A549 (cell line): Measurements from ENCODE around the gene SPG11. TPM values are rescaled to one million over a fixed set of nuclear protein-coding genes. Genes with fewer than 3 reads are reported as not detected.

Experiments
- ATAC-seq, 2 experiments: fragments of 200-7000 bp in 1 of 2; fragments of >200 bp in 1 of 2; cut with Nextera tagmentation in 1 of 2; cut with Tn5 transposase in 1 of 2; 3 replicates each; pipeline versions ENCODE4 v1.8.0 to v1.9.1; 2018 to 2020; ENCODE audit warnings: mild to moderate bottlenecking in 1 of 2, moderate library complexity in 1 of 2
- CTCF ChIA-PET: fragments of 300-600 bp; sonication (Branson Sonifier 250); formaldehyde crosslinking; extraction: SDS; loops from one replicate; lab custom pipeline; 2021; ENCODE audit warnings: antibody characterized with exemption, inconsistent platforms; lab: Yijun Ruan, JAX
- POLR2A ChIA-PET: fragments of 350-600 bp; formaldehyde crosslinking; extraction: SDS; loops from one replicate; lab custom pipeline; 2021; ENCODE audit warnings: antibody characterized with exemption, inconsistent platforms; lab: Yijun Ruan, JAX
- DNase-seq, 2 experiments: peaks; one replicate each; pipeline versions ENCODE4 v3.0.0 to v3.0.0-alpha.2; 2011 to 2016; ENCODE audit warnings: low read depth in 1 of 2, low spot score in 1 of 2
- FAIRE-seq: peaks from 2 replicates; lab custom pipeline; 2011; peaks lifted over from hg19 to GRCh38; lab: Jason Lieb, UNC
- H3K27ac ChIP-seq, 2 experiments: fragments of >200 bp; sonication (Bioruptor Twin); formaldehyde crosslinking; 3 replicates each; pipeline ENCODE4 v1.5.1; 2016 to 2017
- H3K4me1 ChIP-seq: fragments of >200 bp; sonication (Bioruptor Twin); formaldehyde crosslinking; 3 replicates; pipeline ENCODE4 v1.6.1; 2016
- H3K4me2 ChIP-seq: fragments of >200 bp; sonication (Bioruptor Twin); formaldehyde crosslinking; 3 replicates; pipeline ENCODE4 v1.6.1; 2016
- H3K4me3 ChIP-seq: fragments of >200 bp; sonication (Bioruptor Twin); formaldehyde crosslinking; 3 replicates; pipeline ENCODE4 v1.5.1; 2016
- H3K9me3 ChIP-seq: fragments of >200 bp; sonication (Bioruptor Twin); formaldehyde crosslinking; 3 replicates; pipeline ENCODE4 v1.6.1; 2016
- BHLHE40 ChIP-seq: IDR thresholded peaks from 2 replicates; pipeline ENCODE4 v1.6.1; 2012; ENCODE audit warnings: low read depth, low read length, inconsistent platforms
- CBX2 ChIP-seq: fragments of 200-600 bp; sonication (generic); IDR thresholded peaks from 2 replicates; pipeline ENCODE4 v1.6.1; 2016; ENCODE audit warnings: low read depth, mild to moderate bottlenecking, borderline replicate concordance
- EP300 ChIP-seq, 2 experiments: fragments of >200 bp; sonication (Bioruptor Twin); formaldehyde crosslinking; IDR thresholded peaks; 2 replicates in 1 of 2; 3 replicates in 1 of 2; pipeline ENCODE4 v1.6.1; 2016 to 2017
- HEYL ChIP-seq: fragments of 250-450 bp; sonication (Bioruptor Pico); IDR thresholded peaks from 2 replicates; pipeline ENCODE4 v1.8.0; 2021; ENCODE audit warnings: mild to moderate bottlenecking, moderate library complexity
- HOXB13 ChIP-seq: fragments of 250-450 bp; sonication (Bioruptor Pico); IDR thresholded peaks from 2 replicates; pipeline ENCODE4 v1.5.0; 2020; ENCODE audit warnings: low read depth, mild to moderate bottlenecking, moderate library complexity
- HOXB5 ChIP-seq: fragments of 250-450 bp; sonication (Bioruptor Pico); IDR thresholded peaks from 2 replicates; pipeline ENCODE4 v1.5.0; 2020; ENCODE audit warnings: mild to moderate bottlenecking, moderate library complexity
- JUN ChIP-seq, 2 experiments: fragments of >200 bp; sonication (Bioruptor Twin); formaldehyde crosslinking; IDR thresholded peaks; 2 replicates in 1 of 2; 3 replicates in 1 of 2; pipeline ENCODE4 v1.6.1; 2016 to 2017
- KDM1A ChIP-seq: fragments of 200-600 bp; sonication (generic); IDR thresholded peaks from 2 replicates; pipeline ENCODE4 v1.6.1; 2016; ENCODE audit warnings: low read depth, mild to moderate bottlenecking
- PHF8 ChIP-seq: fragments of 200-600 bp; sonication (generic); IDR thresholded peaks from 2 replicates; pipeline ENCODE4 v1.6.1; 2016; ENCODE audit warnings: low read depth, mild to moderate bottlenecking, antibody characterized with exemption, moderate library complexity, borderline replicate concordance
- POLR2A ChIP-seq: IDR thresholded peaks from 2 replicates; pipeline ENCODE4 v1.6.1; 2012; ENCODE audit warnings: mild to moderate bottlenecking, low read length
- RNF2 ChIP-seq: fragments of 200-600 bp; sonication (generic); IDR thresholded peaks from 2 replicates; pipeline ENCODE4 v1.6.1; 2016; ENCODE audit warnings: low read depth, mild to moderate bottlenecking, antibody characterized with exemption, moderate library complexity, borderline replicate concordance
- SMC3 ChIP-seq: fragments of >200 bp; sonication (Bioruptor Twin); formaldehyde crosslinking; IDR thresholded peaks from 3 replicates; pipeline ENCODE4 v1.6.1; 2018; ENCODE audit warnings: inconsistent platforms
- TFCP2L1 ChIP-seq: fragments of 250-450 bp; sonication (Bioruptor Pico); IDR thresholded peaks from 2 replicates; pipeline ENCODE4 v1.5.0; 2021; ENCODE audit warnings: mild to moderate bottlenecking
- TP53 ChIP-seq: fragments of 250-450 bp; sonication (Bioruptor Pico); IDR thresholded peaks from 2 replicates; pipeline ENCODE4 v1.5.0; 2021; ENCODE audit warnings: mild to moderate bottlenecking, moderate library complexity
- WGBS: methylation state at CpG from one replicate; pipeline ENCODE4 v1.1.6; 2017; ENCODE audit errors: missing lambda C conversion rate; 5-methylcytosine and 5-hydroxymethylcytosine counted together
- polyA plus RNA-seq, 4 experiments: library from polyadenylated mRNA; depleted of rRNA in 3 of 4; stranded (reverse); fragments of >200 nt; fragmentation: RNase III in 1 of 4; extraction: RNeasy Plus Mini Kit Qiagen cat#74134 plus additional on column Dnase treatment in 1 of 4; gene quantifications; 2 replicates in 3 of 4; 3 replicates in 1 of 4; pipeline ENCODE4 v1.2.3, GENCODE V29; 2011 to 2017
- TF ChIP-seq, protein P1 (sequence below): fragments of >200 bp; sonication (Bioruptor Twin); formaldehyde crosslinking; IDR thresholded peaks from 3 replicates; pipeline ENCODE4 v1.6.1; 2016
- TF ChIP-seq, protein P2 (sequence below): IDR thresholded peaks from 2 replicates; pipeline ENCODE4 v1.6.1; 2012
- TF ChIP-seq, protein P3 (sequence below): IDR thresholded peaks from 2 replicates; pipeline ENCODE4 v1.6.1; 2012
- TF ChIP-seq, protein P4 (sequence below): IDR thresholded peaks from 2 replicates; pipeline ENCODE4 v1.6.1; 2012; ENCODE audit warnings: low read depth, borderline replicate concordance
- TF ChIP-seq, protein P5 (sequence below): fragments of 450-650 bp; IDR thresholded peaks from 2 replicates; pipeline ENCODE4 v1.6.1; 2014; ENCODE audit warnings: antibody characterized with exemption

Gene SPG11
- polyA plus RNA-seq, 2 of the 4 experiments (the other 2 are of a cell fraction): 7.6 to 26.9 TPM

DNA sequence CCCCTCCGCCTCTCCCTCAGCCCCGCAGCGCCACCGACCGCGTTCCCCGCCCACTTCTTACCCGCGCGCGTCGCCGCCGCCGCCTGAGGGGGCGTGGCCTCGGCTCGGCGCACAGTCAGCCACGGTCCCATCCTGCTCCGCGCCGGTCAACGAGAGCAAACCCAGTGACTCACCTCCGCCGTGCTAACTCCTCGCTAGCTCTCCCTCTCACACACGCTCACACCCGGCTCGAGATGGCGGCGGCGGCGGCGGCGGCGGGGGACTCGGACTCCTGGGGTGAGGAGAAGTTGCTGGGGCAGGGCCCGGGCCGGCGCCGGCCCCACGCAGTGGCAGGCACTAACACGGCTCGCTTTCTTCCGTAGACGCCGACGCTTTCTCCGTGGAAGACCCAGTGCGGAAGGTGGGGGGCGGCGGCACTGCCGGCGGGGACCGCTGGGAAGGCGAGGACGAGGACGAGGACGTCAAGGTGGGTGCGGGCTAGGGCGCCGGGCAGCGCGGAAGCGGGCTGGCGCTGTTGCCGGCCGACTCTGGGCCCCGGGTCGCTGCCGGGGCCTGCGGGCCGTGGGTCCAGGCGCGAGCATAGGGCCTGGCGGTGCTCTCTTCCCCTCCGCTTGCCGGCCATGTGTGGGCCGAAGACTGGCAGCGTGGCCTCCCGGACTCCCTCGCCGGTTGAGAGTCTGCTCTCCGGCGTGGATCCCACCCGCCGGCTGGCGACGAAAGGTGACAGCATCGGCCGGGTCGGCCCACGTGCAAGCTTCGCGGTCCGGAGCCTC is 126.3 kb downstream of the SPG11 start, which contains the start of gene EIF3J (continued):
- TF ChIP-seq CBX2 (no peak), EP300 (IDR thresholded peaks at IDR 0.05) (no peak), HOXB5 (CRISPR knock-in tag) (0 out of 2 replicates have a peak, but pooled peaks have one; percentile 31), TFCP2L1 (no peak), PHF8 (peak; percentile 69; the same call in 1 of the 2 replicates), HOXB13 (CRISPR knock-in tag) (peak; percentile 52; the same call in 1 of the 2 replicates), KDM1A (no peak), HEYL (CRISPR knock-in tag) (no peak), JUN (IDR thresholded peaks at IDR 0.05) (peak in 1 of 2 experiments; percentile 55; a peak in 1 of 5 replicates)
- TF ChIP-seq, protein P1, sequence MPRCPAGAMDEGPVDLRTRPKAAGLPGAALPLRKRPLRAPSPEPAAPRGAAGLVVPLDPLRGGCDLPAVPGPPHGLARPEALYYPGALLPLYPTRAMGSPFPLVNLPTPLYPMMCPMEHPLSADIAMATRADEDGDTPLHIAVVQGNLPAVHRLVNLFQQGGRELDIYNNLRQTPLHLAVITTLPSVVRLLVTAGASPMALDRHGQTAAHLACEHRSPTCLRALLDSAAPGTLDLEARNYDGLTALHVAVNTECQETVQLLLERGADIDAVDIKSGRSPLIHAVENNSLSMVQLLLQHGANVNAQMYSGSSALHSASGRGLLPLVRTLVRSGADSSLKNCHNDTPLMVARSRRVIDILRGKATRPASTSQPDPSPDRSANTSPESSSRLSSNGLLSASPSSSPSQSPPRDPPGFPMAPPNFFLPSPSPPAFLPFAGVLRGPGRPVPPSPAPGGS: peak; percentile 55; the same call in 1 of the 3 replicates
- TF ChIP-seq, protein P2, sequence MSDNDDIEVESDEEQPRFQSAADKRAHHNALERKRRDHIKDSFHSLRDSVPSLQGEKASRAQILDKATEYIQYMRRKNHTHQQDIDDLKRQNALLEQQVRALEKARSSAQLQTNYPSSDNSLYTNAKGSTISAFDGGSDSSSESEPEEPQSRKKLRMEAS: peak; percentile 7

DNA sequence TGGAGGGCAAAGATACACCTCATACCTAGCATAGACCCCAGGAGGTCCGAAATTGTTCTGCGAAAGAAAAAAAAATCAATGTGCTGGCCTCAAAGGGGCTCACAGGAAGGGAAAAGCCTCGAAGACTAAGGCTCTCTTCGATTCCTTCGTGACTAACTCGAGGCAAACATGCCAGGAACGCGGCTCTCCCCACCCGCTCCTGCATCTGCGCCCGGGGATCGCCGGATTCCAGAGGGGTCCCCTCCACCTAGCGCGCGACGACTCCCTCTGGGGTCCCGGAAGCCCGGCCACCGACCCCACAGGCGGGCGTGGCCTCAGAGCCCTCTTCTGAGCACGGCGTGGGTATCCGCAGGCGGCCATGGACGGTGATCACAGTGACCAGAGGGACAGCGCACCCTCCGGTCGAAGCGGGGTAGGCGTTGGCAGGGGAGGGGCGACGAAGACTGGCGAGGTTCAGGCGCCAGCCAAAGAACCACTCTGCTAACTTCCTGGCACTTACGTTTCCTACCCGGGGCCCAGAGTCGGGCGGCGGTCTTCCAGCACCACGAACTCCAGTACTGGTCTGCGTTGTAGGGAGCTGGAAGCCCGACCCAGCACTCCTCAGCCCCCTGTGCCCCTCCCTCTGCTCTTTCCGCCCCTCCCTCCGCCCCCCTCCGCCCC is 127.0 kb downstream of the SPG11 start:
- ChIA-PET POLR2A (interaction anchor here (0.6 to 1.6 kb wide), 10 partner anchors 8 to 736 kb away, joined by 3 to 14 read pairs (median 4); partner anchors contain the start of genes CTDSPL2, GOLM2 and HYPK), CTCF (no interaction called here)
- Histone ChIP-seq H3K27ac (peak overlapping the region; percentile 99 to 100), H3K4me1 (peaks cover 26% of the 10 kb centered on the region), H3K4me3 (peak overlapping the region; percentile 98), H3K4me2 (peak overlapping the region; percentile 83), H3K9me3 (no peaks in the 10 kb centered on the region)
- under 1% methylated on average over 31 of the region's 47 CpGs for WGBS
- FAIRE-seq (no peak), DNase-seq (peak in 1 of 2 experiments; percentile 72), ATAC-seq (peak; percentile 89 to 91)
- TF ChIP-seq, protein P2: 0 out of 2 replicates have a peak, but pooled peaks have one; percentile 48
- TF ChIP-seq, protein P3, sequence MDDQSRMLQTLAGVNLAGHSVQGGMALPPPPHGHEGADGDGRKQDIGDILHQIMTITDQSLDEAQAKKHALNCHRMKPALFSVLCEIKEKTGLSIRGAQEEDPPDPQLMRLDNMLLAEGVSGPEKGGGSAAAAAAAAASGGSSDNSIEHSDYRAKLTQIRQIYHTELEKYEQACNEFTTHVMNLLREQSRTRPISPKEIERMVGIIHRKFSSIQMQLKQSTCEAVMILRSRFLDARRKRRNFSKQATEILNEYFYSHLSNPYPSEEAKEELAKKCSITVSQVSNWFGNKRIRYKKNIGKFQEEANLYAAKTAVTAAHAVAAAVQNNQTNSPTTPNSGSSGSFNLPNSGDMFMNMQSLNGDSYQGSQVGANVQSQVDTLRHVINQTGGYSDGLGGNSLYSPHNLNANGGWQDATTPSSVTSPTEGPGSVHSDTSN: 0 out of 2 replicates have a peak, but pooled peaks have one; percentile 3
- TF ChIP-seq POLR2A: peak; percentile 87
- TF ChIP-seq PHF8: peak; percentile 74; the same call in 1 of the 2 replicates
- TF ChIP-seq, protein P4, sequence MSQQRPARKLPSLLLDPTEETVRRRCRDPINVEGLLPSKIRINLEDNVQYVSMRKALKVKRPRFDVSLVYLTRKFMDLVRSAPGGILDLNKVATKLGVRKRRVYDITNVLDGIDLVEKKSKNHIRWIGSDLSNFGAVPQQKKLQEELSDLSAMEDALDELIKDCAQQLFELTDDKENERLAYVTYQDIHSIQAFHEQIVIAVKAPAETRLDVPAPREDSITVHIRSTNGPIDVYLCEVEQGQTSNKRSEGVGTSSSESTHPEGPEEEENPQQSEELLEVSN: peak; percentile 60
- no peak for TF ChIP-seq RNF2

DNA sequence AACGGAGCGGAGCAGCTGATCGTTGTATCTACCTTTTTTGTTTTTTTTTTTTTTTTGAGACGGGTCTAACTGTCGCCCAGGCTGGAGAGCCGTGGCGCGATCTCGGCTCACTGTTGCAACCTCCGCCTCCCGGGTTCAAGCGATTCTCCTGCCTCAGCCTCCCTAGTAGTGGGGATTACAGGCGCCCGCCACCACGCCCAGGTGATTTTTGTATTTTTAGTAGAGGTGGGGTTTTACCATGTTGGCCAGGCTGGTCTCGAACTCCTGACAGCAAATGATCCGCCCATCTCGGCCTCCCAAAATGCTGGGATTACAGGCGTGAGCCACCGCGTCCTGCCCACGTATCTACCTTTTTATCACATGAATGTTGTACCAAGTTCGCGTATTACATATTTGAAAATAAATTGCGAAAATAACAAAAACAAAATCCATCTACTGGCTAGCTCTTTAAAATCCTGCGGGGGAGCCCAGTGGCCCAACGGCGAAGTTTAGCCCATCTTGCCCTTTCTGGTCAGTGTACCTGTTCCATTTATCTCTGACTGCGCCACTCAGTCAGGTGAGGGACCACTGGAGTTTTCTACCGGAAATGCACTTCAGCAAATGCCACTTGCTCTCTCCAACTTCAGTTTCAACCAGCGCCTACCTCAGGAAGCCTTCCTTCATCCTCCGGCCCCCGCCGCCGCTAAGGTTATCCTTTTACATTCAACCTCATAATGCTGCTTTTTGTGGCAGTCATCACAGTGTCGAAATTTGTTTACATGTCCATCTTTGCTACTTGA is 127.8 kb downstream of the SPG11 start:
- WGBS: 65% methylated on average over 36 of the region's 36 CpGs
- no peak for FAIRE-seq
- no peak for TF ChIP-seq HOXB5 (CRISPR knock-in tag)
- no peak for TF ChIP-seq TP53 (CRISPR knock-in tag)
- TF ChIP-seq PHF8: no peak
- TF ChIP-seq HOXB13 (CRISPR knock-in tag): no peak
- no peak for TF ChIP-seq SMC3
- TF ChIP-seq, protein P1: no peak
- TF ChIP-seq, protein P3: no peak
- TF ChIP-seq, protein P5, sequence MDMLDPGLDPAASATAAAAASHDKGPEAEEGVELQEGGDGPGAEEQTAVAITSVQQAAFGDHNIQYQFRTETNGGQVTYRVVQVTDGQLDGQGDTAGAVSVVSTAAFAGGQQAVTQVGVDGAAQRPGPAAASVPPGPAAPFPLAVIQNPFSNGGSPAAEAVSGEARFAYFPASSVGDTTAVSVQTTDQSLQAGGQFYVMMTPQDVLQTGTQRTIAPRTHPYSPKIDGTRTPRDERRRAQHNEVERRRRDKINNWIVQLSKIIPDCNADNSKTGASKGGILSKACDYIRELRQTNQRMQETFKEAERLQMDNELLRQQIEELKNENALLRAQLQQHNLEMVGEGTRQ: no peak
- TF ChIP-seq BHLHE40: no peak

More for the DNA sequence above, 127.8 kb downstream of the SPG11 start:
- CTCF ChIA-PET: interaction anchor here (0.6 to 0.8 kb wide), 2 partner anchors 14 to 23 kb away, joined by 3 to 4 read pairs; no protein-coding TSS in a partner anchor
- peak overlapping the region; percentile 99 to 100 for H3K27ac ChIP-seq
- peaks cover 19% of the 10 kb centered on the region for H3K4me1 ChIP-seq
- POLR2A ChIA-PET: no interaction called here
- H3K4me2 ChIP-seq: peak overlapping the region; percentile 83
- peak overlapping the region; percentile 98 for H3K4me3 ChIP-seq
- DNase-seq (peak in 1 of 2 experiments; percentile 14), ATAC-seq (peak in 1 of 2 experiments; percentile 8; a peak in 2 of 6 replicates)
- no peaks in the 10 kb centered on the region for H3K9me3 ChIP-seq
